ENCODE results near the gene SLC22A7.

SLC22A7 gene

DNA sequence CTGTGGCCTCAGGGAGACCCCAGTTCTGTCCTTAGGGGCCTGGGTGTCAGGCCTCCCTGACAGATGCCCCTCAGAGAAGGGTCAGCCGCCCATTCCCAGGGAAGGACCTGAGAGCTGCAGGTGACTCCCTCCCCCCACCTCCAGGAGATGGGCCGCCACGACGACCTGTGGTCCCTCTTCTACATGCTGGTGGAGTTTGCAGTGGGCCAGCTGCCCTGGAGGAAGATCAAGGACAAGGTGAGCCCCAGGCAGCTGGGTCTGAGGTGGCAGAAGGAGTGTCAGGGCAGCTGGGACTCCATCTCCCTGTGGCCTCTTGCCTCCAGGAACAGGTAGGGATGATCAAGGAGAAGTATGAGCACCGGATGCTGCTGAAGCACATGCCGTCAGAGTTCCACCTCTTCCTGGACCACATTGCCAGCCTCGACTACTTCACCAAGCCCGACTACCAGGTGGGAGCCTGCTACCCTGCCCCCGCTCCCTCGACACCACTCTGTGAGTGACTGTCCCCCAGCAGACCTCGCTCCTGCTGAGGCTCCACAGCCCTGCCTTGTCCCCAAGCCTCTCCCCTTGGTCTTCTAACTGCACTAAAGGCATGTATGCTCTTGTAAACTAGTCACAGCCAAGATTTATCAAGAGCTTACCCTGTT, 42.5 kb upstream of the SLC22A7 start:
- DNase-seq (ENCODE audit: insufficient read length, low spot score) (no peak), FAIRE-seq (no peak)
- TF ChIP-seq, protein P1, sequence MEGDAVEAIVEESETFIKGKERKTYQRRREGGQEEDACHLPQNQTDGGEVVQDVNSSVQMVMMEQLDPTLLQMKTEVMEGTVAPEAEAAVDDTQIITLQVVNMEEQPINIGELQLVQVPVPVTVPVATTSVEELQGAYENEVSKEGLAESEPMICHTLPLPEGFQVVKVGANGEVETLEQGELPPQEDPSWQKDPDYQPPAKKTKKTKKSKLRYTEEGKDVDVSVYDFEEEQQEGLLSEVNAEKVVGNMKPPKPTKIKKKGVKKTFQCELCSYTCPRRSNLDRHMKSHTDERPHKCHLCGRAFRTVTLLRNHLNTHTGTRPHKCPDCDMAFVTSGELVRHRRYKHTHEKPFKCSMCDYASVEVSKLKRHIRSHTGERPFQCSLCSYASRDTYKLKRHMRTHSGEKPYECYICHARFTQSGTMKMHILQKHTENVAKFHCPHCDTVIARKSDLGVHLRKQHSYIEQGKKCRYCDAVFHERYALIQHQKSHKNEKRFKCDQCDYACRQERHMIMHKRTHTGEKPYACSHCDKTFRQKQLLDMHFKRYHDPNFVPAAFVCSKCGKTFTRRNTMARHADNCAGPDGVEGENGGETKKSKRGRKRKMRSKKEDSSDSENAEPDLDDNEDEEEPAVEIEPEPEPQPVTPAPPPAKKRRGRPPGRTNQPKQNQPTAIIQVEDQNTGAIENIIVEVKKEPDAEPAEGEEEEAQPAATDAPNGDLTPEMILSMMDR (IDR thresholded peaks at IDR 0.05; ENCODE audit: insufficient read depth, missing control alignments) = no peak

DNA sequence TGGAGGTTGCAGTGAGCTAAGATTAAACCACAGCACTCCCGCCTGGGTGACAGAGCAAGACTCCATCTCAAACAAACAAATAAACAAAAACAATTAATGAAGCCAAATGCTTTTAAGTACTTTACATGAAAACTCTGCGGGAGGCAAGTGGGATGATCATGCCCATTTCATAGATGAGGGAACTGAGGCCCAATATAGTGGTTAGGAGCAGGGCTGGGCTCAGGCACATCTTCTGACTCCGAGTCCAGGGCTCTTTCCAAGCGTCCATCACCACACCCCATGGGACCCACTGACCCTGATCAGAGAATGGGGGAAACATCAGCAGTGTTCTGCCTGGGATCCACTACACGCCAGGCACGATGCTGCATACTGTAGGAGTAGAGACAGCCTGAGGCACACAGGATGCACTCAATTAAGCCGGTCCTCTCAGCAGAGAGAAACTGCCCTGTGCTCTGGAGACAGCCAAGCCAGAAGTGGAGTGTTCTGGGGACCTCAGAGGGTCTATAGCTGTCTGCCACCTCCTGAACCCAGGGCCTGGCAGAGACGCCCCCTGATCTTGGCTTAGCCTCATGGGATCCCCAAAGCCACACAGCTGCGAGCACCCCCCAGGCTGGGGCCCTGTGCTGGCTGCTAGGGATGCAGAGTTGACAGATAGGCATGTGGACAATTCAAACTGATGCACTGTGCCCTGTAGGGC, 41.2 kb upstream of the SLC22A7 start:
- no peak for DNase-seq (ENCODE audit: insufficient read length, low spot score)
- no peak for FAIRE-seq
- TF ChIP-seq, protein P1 (IDR thresholded peaks at IDR 0.05; ENCODE audit: insufficient read depth, missing control alignments) = no peak

GRCh38 chr6:43257367-43258145, 40.5 kb upstream of the SLC22A7 start:
- no peak for DNase-seq (ENCODE audit: insufficient read length, low spot score)
- no peak for FAIRE-seq
- TF ChIP-seq, protein P1 (IDR thresholded peaks at IDR 0.05; ENCODE audit: insufficient read depth, missing control alignments) = no peak

DNA sequence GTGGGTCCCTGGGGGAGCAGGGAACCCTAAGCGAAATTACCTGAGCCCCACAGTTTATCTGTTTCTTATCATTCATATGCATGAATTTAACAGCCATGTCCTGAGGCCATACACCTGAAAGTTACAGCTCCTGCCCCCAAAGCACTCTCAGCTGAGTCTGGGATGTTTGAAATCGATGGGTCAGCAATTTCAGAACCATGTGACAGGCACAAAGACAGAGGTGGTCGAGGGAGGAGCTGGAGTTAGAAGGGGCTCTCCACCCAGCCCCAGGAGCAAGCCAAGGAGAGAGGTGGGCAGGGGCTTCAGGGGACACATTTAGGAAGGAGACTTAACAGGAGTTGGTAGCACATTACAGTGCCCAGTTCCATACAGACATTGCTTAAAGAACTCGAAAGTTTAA, 39.9 kb upstream of the SLC22A7 start:
- DNase-seq (ENCODE audit: insufficient read length, low spot score) (no peak), FAIRE-seq (no peak)
- TF ChIP-seq, protein P1 (IDR thresholded peaks at IDR 0.05; ENCODE audit: insufficient read depth, missing control alignments) = no peak

DNA sequence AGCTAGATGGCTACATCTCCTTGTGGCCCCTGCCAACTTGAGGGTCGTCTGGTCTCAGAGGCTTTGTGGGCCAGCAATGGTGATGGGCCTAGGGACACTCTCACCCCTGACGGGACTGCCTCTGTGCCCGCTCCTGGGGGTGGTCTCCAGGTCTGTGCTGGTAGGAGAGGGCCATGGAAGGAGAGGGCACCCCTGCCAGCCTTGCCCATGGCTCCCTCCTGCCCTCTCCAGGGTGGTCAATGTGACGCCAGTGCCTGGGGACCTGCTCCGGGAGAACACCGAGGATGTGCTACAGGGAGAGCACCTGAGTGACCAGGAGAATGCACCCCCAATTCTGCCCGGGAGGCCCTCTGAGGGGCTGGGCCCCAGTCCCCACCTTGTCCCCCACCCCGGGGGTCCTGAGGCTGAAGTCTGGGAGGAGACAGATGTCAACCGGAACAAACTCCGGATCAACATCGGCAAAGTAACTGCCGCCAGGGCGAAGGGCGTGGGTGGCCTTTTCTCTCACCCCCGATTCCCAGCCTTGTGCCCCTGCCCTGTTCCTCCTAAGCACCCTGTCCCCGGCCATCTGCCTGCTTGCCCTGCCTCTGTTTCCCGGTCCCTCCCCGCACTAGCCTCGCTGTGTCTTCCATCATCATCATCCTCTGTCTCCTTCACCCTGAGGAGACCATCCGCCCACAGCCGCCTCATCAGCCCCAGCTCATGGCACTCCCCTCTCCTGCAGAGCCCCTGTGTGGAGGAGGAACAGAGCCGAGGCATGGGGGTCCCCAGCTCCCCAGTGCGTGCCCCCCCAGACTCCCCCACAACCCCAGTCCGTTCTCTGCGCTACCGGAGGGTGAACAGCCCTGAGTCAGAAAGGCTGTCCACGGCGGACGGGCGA, 39.0 kb upstream of the SLC22A7 start:
- no peak for FAIRE-seq
- DNase-seq (ENCODE audit: insufficient read length, low spot score) = no peak
- TF ChIP-seq, protein P1 (IDR thresholded peaks at IDR 0.05; ENCODE audit: insufficient read depth, missing control alignments) = no peak

DNA sequence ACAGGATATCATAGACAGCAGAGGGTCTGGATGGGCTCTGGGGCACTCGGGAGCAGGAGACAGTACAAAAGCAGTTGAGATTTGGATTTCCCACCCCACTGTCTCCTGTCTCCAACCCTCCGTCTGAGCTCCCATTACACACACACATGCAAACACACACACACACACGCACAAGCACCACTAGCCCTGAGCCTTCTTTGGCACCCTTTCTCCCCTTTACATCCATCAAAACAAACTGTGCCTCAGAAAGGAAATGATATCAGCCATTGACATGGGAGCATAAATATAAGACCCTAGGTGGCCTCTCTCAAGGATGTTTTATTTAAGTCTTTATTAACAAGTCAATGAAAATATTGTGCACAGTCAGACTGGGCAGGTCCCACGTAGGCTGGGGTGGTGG, 37.3 kb upstream of the SLC22A7 start:
- TF ChIP-seq, protein P1 (IDR thresholded peaks at IDR 0.05; ENCODE audit: insufficient read depth, missing control alignments) = no peak
- DNase-seq (ENCODE audit: insufficient read length, low spot score) = no peak
- FAIRE-seq = no peak

All from D721Med (cell line).